Activated CD4-positive, CD25-positive, alpha-beta regulatory T cell treated with anti-CD3 and anti-CD28 coated beads, Interleukin-2, amount 50 U/mL, for 16 hours (primary cell): ENCODE measurements around the gene PRSS53.
"Not testable (repeated sequence)": the region's sequence is repeated elsewhere in the genome, so short reads cannot be mapped to it uniquely, and the experiment has no call there.

Experiments
- DNase-seq: peaks from one replicate; pipeline ENCODE4 v3.0.0-alpha.2; 2020; ENCODE audit warnings: low read depth, low spot score

PRSS53 gene

GRCh38 chr16:31118223-31119155 is 29.7 kb upstream of the PRSS53 start:
- no peak for DNase-seq

- DNase-seq: peak; percentile 95
Observed at GRCh38 chr16:31117384-31118222, 28.9 kb upstream of the PRSS53 start, which contains the start of gene KAT8. Gene KAT8 (plus strand): TSS chr16:31117664. CDS start chr16:31117682, 18 bp downstream.

GRCh38 chr16:31114468-31114867 is 25.7 kb upstream of the PRSS53 start:
- no peak for DNase-seq

- DNase-seq: no peak
Observed at GRCh38 chr16:31113121-31114120, 24.7 kb upstream of the PRSS53 start.

GRCh38 chr16:31112711-31113110 is 24.0 kb upstream of the PRSS53 start:
- DNase-seq: no peak

GRCh38 chr16:31111881-31112466 is 23.2 kb upstream of the PRSS53 start:
- DNase-seq: no peak

GRCh38 chr16:31110106-31111034 is 21.6 kb upstream of the PRSS53 start:
- no peak for DNase-seq

- DNase-seq: no peak
Observed at GRCh38 chr16:31109622-31110021, 20.9 kb upstream of the PRSS53 start.

GRCh38 chr16:31108794-31109558 is 20.2 kb upstream of the PRSS53 start:
- DNase-seq: no peak

GRCh38 chr16:31108035-31108793 is 19.5 kb upstream of the PRSS53 start, which contains the start of gene BCKDK:
Gene BCKDK (plus strand): TSS chr16:31108386. CDS start chr16:31109224, 838 bp downstream.
- DNase-seq: peak; percentile 40

- no peak for DNase-seq
Observed at GRCh38 chr16:31107465-31107867, 18.7 kb upstream of the PRSS53 start.

- no peak for DNase-seq
Observed at GRCh38 chr16:31106509-31107464, 18.0 kb upstream of the PRSS53 start.

- DNase-seq: peak; percentile 70
Observed at GRCh38 chr16:31105677-31106213, 17.0 kb upstream of the PRSS53 start.

- not testable (repeated sequence) for DNase-seq
Observed at GRCh38 chr16:31100876-31101641, 12.3 kb upstream of the PRSS53 start.

- DNase-seq: no peak
Observed at GRCh38 chr16:31099860-31100638, 11.3 kb upstream of the PRSS53 start.
